Right lobe of liver (tissue), 6 donors: ENCODE measurements around the gene APPL1. TPM values are rescaled to one million over a fixed set of nuclear protein-coding genes. Genes with fewer than 3 reads are reported as not detected.

Experiments
- ATAC-seq, 4 donors: fragments of 200-7000 bp; cut with Tn5 transposase; one replicate each; pipeline ENCODE4 v1.9.1; 2020; ENCODE audit warnings: mild to moderate bottlenecking in 4 of 4, moderate library complexity in 4 of 4
- DNase-seq, 3 donors: peaks; one replicate each; pipeline ENCODE4 v3.0.0-alpha.2; 2020
- H3K27ac ChIP-seq, 3 donors: fragments of 200-600 bp; one replicate each; pipeline ENCODE4 v1.8.0; 2022
- H3K27me3 ChIP-seq, 2 donors: fragments of 200-600 bp; one replicate each; pipeline ENCODE4 v1.8.0; 2022
- H3K36me3 ChIP-seq, 4 donors: fragments of 200-600 bp; sonication (generic) in 1 of 4; one replicate each; pipeline versions ENCODE4 v1.5.1 to v1.8.0; 2017 to 2022; ENCODE audit warnings: control low read depth in 1 of 4
- H3K4me1 ChIP-seq, 4 donors: fragments of 200-600 bp; sonication (generic) in 1 of 4; one replicate each; pipeline versions ENCODE4 v1.5.1 to v1.8.0; 2017 to 2022; ENCODE audit warnings: control low read depth in 1 of 4
- H3K4me3 ChIP-seq, 3 donors: fragments of 200-600 bp; one replicate each; pipeline ENCODE4 v1.8.0; 2022
- H3K9me3 ChIP-seq, 4 donors: fragments of 200-600 bp; sonication (generic) in 1 of 4; one replicate each; pipeline versions ENCODE4 v1.5.1 to v1.8.0; 2017 to 2022; ENCODE audit warnings: control low read depth in 1 of 4
- POLR2A ChIP-seq: fragments of 450-650 bp; IDR thresholded peaks from one replicate; pipeline ENCODE4 v1.6.1; 2017; ENCODE audit warnings: antibody characterized with exemption, mild to moderate bottlenecking
- WGBS: methylation state at CpG from one replicate; pipeline ENCODE4 v1.1.6; 2018; ENCODE audit warnings: low coverage, low lambda C conversion rate; ENCODE audit not compliant: insufficient coverage; ENCODE audit errors: missing lambda C conversion rate; 5-methylcytosine and 5-hydroxymethylcytosine counted together
- intact Hi-C, 2 donors: fragments of 100-400 bp; cut with DNase I; formaldehyde crosslinking; loops; one replicate each; pipeline versions ENCODE4 v1.11.2 to v1.14.1; 2022
- total RNA-seq, 6 experiments: library from RNA; depleted of rRNA in 2 of 6; stranded (reverse); fragments of >200 nt in 2 of 6; fragmentation: NEBNext Ultra II Directional in 3 of 6; extraction: Animal tissue kit (Norgen Biotek cat#: 25700) in 3 of 6; gene quantifications; one replicate each; pipeline versions ENCODE4 v1.1.0 to v1.2.4, GENCODE V29; 2016 to 2023
- TF ChIP-seq, protein P1 (sequence below), 4 donors: fragments of 200-600 bp in 3 of 4; fragments of 450-650 bp in 1 of 4; IDR thresholded peaks; one replicate each; pipeline versions ENCODE4 v1.5.1 to v1.8.0; 2016 to 2022; ENCODE audit warnings: antibody characterized with exemption in 4 of 4, mild to moderate bottlenecking in 2 of 4
- donor health status: DM: no; HTN: yes; CAD: no.
- donor health status: DM: no; HTN: no; CAD: no.
- donor health status: DM: no; HTN: no; CAD: no.
- donor health status: DM: no; HTN: yes; CAD: no.
- donor health status: DM: no; HTN: yes; CAD: no.

Gene APPL1
- total RNA-seq, 6 experiments from 2014 or later, result 12.6 to 21.6 (median 16.6) TPM

DNA sequence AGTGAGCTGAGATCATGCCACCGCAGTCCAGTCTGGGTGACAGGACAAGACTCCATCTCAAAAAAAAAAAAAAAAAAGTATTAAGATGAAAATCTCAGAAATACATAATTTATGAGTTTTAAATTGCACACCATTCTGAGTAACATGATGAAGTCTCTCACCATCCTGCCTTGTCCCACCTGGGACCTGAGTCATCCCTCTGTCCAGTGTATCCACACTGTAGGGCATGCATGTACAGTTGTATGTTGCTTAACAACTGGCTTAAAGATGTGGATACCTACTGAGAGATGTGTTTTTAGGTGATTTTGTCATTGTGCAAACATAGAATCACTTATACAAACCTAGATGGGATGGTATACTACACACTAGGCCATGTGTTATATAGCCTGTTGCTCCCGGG is 47.9 kb downstream of the APPL1 start:
- WGBS, result 100% methylated on average over 1 of the region's 2 CpGs
- Histone ChIP-seq H3K4me3 (no peak overlapping the region), H3K27ac (no peak overlapping the region), H3K4me1 (peaks cover 0 to 2% (median 0%) of the 10 kb centered on the region in 4 donors), H3K9me3 (no peaks in the 10 kb centered on the region), H3K36me3 (peaks cover 0 to 4% (median 1%) of the 10 kb centered on the region in 4 donors), H3K27me3 (no peaks in the 10 kb centered on the region)
- DNase-seq (no peak), ATAC-seq (no peak)
- intact Hi-C loops, result no loop called here
- TF ChIP-seq POLR2A, result no peak
- TF ChIP-seq, protein P1, sequence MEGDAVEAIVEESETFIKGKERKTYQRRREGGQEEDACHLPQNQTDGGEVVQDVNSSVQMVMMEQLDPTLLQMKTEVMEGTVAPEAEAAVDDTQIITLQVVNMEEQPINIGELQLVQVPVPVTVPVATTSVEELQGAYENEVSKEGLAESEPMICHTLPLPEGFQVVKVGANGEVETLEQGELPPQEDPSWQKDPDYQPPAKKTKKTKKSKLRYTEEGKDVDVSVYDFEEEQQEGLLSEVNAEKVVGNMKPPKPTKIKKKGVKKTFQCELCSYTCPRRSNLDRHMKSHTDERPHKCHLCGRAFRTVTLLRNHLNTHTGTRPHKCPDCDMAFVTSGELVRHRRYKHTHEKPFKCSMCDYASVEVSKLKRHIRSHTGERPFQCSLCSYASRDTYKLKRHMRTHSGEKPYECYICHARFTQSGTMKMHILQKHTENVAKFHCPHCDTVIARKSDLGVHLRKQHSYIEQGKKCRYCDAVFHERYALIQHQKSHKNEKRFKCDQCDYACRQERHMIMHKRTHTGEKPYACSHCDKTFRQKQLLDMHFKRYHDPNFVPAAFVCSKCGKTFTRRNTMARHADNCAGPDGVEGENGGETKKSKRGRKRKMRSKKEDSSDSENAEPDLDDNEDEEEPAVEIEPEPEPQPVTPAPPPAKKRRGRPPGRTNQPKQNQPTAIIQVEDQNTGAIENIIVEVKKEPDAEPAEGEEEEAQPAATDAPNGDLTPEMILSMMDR (IDR thresholded peaks at IDR 0.05), result no peak

- no peaks in the 10 kb centered on the region for H3K36me3 ChIP-seq
- H3K9me3 ChIP-seq, result no peaks in the 10 kb centered on the region
- no CpG with 5 or more reads among the region's 1 CpG for WGBS
- H3K4me1 ChIP-seq, result peaks cover 0 to 2% (median 0%) of the 10 kb centered on the region in 4 donors
- DNase-seq (no peak), ATAC-seq (no peak)
- no peak overlapping the region for H3K4me3 ChIP-seq
- H3K27ac ChIP-seq, result no peak overlapping the region
- intact Hi-C loops, result no loop called here
- no peaks in the 10 kb centered on the region for H3K27me3 ChIP-seq
- TF ChIP-seq, protein P1 (IDR thresholded peaks at IDR 0.05), result no peak
- no peak for TF ChIP-seq POLR2A
These were observed 50.7 kb downstream of the APPL1 start for GRCh38 chr3:57278237-57278636.

DNA sequence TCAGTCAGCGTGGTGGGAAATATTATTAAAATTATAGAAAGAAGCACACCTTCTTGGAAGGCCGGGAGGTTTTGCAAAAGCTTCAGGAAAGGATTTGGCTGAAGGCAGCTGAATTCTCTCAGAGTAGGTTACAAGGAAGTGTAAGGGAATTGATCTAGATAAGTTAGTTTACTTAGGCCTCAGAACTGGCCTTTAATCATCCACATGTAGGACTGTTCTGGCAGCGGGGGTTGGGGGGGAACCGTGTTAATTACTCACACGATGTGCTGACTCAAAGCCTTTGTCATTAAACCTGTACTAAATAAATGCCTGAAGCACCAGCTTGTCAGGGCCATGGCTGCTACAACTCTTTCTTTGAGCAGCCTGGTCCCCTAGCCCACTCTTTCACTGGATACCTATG is 52.2 kb downstream of the APPL1 start:
- TF ChIP-seq, protein P1 (IDR thresholded peaks at IDR 0.05), result no peak
- no peak for TF ChIP-seq POLR2A
- no peak overlapping the region for H3K4me3 ChIP-seq
- ATAC-seq (no peak), DNase-seq (no peak)
- H3K4me1 ChIP-seq, result peaks cover 0 to 2% (median 0%) of the 10 kb centered on the region in 4 donors
- intact Hi-C loops, result no loop called here
- WGBS, result 82% methylated on average over 5 of the region's 5 CpGs
- no peaks in the 10 kb centered on the region for H3K36me3 ChIP-seq
- no peak overlapping the region for H3K27ac ChIP-seq
- no peaks in the 10 kb centered on the region for H3K27me3 ChIP-seq
- H3K9me3 ChIP-seq, result no peaks in the 10 kb centered on the region

GRCh38 chr3:57281715-57282114 is 54.2 kb downstream of the APPL1 start:
- 28% methylated on average over 1 of the region's 1 CpG for WGBS
- Histone ChIP-seq H3K9me3 (no peaks in the 10 kb centered on the region), H3K36me3 (no peaks in the 10 kb centered on the region), H3K27ac (no peak overlapping the region), H3K27me3 (no peaks in the 10 kb centered on the region), H3K4me3 (no peak overlapping the region), H3K4me1 (peaks cover 0 to 2% (median 0%) of the 10 kb centered on the region in 4 donors)
- no peak for DNase-seq
- intact Hi-C loops, result no loop called here
- no peak for ATAC-seq
- TF ChIP-seq, protein P1 (IDR thresholded peaks at IDR 0.05), result no peak
- TF ChIP-seq POLR2A, result no peak

GRCh38 chr3:57283334-57283733 is 55.8 kb downstream of the APPL1 start:
- intact Hi-C loops, result no loop called here
- Histone ChIP-seq H3K9me3 (no peaks in the 10 kb centered on the region), H3K36me3 (no peaks in the 10 kb centered on the region), H3K4me3 (no peak overlapping the region), H3K4me1 (peaks cover 0 to 2% (median 0%) of the 10 kb centered on the region in 4 donors), H3K27me3 (no peaks in the 10 kb centered on the region), H3K27ac (no peak overlapping the region)
- DNase-seq, result no peak
- 73% methylated on average over 6 of the region's 6 CpGs for WGBS
- TF ChIP-seq POLR2A, result no peak
- no peak for ATAC-seq
